Prostate gland (tissue), 1 donor: Measurements from ENCODE around the gene TNP2.

Experiments used
- POLR2A ChIP-seq: fragments of 450-650 bp; IDR thresholded peaks from one replicate; pipeline ENCODE4 v1.6.1; 2016; ENCODE audit warnings: antibody characterized with exemption, mild to moderate bottlenecking
- POLR2AphosphoS5 ChIP-seq: sonication (generic); formaldehyde crosslinking; IDR thresholded peaks from one replicate; pipeline ENCODE4 v1.6.1; 2017; ENCODE audit warnings: antibody characterized with exemption

GRCh38 chr16:11276143-11276895, 7.2 kb upstream of the TNP2 start, which contains the start of gene PRM2:
- no peak for TF ChIP-seq POLR2A
- TF ChIP-seq POLR2AphosphoS5: no peak
